Colonic mucosa (tissue), 4 donors: ENCODE data around the gene NDUFB3. TPM values are rescaled to one million over a fixed set of nuclear protein-coding genes. Genes with fewer than 3 reads are reported as not detected.
A peak's percentile ranks its signal among the peaks of the same experiment; 100 is the strongest.
"Not testable (repeated sequence)": the region's sequence is repeated elsewhere in the genome, so short reads cannot be mapped to it uniquely, and the experiment has no call there.

Experiments
- DNase-seq: peaks from one replicate; pipeline ENCODE4 v3.0.0-alpha.2; 2020
- H3K27ac ChIP-seq: fragments of 200-600 bp; one replicate; pipeline ENCODE4 v1.8.0; 2021
- H3K27me3 ChIP-seq: fragments of 200-600 bp; one replicate; pipeline ENCODE4 v1.8.0; 2021
- H3K36me3 ChIP-seq: fragments of 200-600 bp; one replicate; pipeline ENCODE4 v1.8.0; 2021
- H3K4me1 ChIP-seq: fragments of 200-600 bp; one replicate; pipeline ENCODE4 v1.8.0; 2021; ENCODE audit warnings: mild to moderate bottlenecking
- H3K4me3 ChIP-seq: fragments of 200-600 bp; one replicate; pipeline ENCODE4 v1.8.0; 2021
- H3K9ac ChIP-seq, 2 donors: one replicate each; pipeline ENCODE4 v1.7.0; 2013; ENCODE audit warnings: control low read depth in 2 of 2, low read depth in 2 of 2, low read length in 2 of 2
- H3K9me3 ChIP-seq: fragments of 200-600 bp; one replicate; pipeline ENCODE4 v1.8.0; 2021
- CTCF ChIP-seq: fragments of 200-600 bp; IDR thresholded peaks from one replicate; pipeline ENCODE4 v1.8.0; 2022; ENCODE audit warnings: antibody characterized with exemption, mild to moderate bottlenecking
- intact Hi-C: fragments of 100-400 bp; cut with DNase I; formaldehyde crosslinking; loops from one replicate; pipeline ENCODE4 v1.14.1; 2022
- total RNA-seq, 2 donors: library from RNA; stranded (reverse); fragmentation: NEBNext Ultra II Directional in 1 of 2; extraction: Animal tissue kit (Norgen Biotek cat#: 25700) in 1 of 2; gene quantifications; one replicate each; pipeline ENCODE4 v1.2.1, GENCODE V29; 2021
- donor health status: healthy.
- donor health status: DM: no; HTN: no; CAD: no.
- donor health status: DM: no; HTN: no; CAD: no.

NDUFB3 gene
- total RNA-seq, 2 donors from 2014 or later = 159 to 199 TPM

DNA sequence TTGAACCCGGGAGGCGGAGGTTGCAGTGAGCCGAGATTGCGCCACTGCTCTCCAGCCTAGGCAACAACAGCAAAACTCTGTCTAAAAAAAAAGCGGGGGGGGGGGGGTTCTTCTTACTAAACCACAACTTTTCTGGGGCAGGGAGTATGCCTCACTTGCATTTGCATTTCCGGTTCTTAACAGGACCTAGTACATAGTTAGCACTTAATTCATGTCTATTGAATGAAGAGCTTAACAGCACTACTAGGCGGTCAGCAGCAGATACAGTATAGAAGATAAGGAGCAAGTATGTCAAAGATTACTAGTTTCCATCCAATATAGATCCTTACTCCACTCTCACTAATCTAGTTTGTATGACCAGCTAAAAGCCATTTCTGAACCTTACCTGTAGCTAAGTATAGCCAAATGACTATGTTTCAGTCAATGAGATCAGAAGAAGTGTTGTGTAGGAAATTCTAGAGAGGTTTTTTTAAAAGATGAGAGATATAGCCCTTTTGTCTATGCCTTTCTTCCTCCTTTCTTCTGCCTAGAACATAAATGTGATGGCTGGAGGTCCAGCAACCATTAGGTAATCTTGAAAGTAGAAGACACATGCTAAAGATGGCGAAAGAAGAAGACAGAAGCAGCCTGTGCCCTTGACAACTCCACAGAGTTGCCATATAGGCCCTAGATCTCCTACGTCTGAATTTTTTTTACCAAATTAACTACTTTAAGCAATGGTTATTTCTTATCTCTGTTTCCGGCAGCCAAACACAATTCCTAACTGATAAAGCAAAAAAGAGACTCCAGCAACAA lies 11.6 kb upstream of the NDUFB3 start:
- TF ChIP-seq CTCF = no peak
- no peaks in the 10 kb centered on the region for H3K27me3 ChIP-seq
- H3K9ac ChIP-seq = no peak overlapping the region
- H3K4me1 ChIP-seq = peaks cover 14% of the 10 kb centered on the region
- H3K4me3 ChIP-seq = no peak overlapping the region
- intact Hi-C loops = no loop called here
- H3K36me3 ChIP-seq = no peaks in the 10 kb centered on the region
- H3K27ac ChIP-seq = no peak overlapping the region
- no peaks in the 10 kb centered on the region for H3K9me3 ChIP-seq
- no peak for DNase-seq

DNA sequence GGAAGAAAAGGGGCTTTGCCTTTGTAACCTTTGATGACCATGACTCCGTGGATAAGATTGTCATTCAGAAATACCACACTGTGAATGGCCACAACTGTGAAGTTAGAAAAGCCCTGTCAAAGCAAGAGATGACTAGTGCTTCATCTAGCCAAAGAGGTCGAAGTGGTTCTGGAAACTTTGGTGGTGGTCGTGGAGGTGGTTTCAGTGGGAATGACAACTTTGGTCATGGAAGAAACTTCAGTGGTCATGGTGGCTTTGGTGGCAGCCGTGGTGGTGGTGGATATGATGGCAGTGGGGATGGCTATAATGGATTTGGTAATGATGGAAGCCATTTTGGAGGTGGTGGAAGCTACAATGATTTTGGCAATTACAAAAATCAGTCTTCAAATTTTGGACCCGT lies 8.3 kb upstream of the NDUFB3 start:
- H3K36me3 ChIP-seq, DNase-seq, intact Hi-C loops, H3K4me3 ChIP-seq, H3K27me3 ChIP-seq, H3K9me3 ChIP-seq, H3K27ac ChIP-seq, H3K9ac ChIP-seq, H3K4me1 ChIP-seq: not testable (repeated sequence)

DNA sequence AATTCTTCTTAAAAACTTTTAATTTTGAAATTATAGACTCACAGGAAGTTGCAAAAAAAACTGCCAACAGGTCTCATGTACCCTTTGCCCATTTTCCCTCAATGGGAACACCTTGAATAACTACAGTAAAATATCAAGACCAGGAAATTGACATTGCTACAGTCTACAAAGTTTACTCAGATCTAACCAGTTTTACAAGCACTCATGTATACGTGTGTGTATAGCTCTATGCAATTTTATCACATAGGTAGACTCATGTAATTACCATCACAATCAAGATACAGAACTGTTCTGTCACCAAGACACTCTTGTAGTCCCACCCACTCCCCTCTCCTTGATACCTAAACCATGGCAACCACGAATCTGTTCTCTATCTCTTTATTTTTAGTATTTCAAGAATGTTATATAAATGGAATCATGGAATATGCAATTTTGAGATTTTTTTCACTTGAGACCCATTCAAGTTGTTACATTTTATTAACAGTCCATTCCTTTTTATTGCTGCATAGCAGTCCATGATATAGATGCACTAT lies 6.9 kb upstream of the NDUFB3 start:
- no peaks in the 10 kb centered on the region for H3K36me3 ChIP-seq
- no peak for DNase-seq
- H3K27ac ChIP-seq = peak overlapping the region; percentile 51
- no peak overlapping the region for H3K9ac ChIP-seq
- H3K4me3 ChIP-seq = no peak overlapping the region
- H3K27me3 ChIP-seq = no peaks in the 10 kb centered on the region
- TF ChIP-seq CTCF = no peak
- intact Hi-C loops = loop anchor here (5.0 kb wide), 1 partner anchor 163 kb away; no protein-coding TSS in a partner anchor
- peaks cover 6% of the 10 kb centered on the region for H3K4me1 ChIP-seq
- H3K9me3 ChIP-seq = no peaks in the 10 kb centered on the region

GRCh38 chr2:201070948-201071478 lies 788 bp upstream of the NDUFB3 start:
- H3K9me3 ChIP-seq = no peaks in the 10 kb centered on the region
- peak overlapping the region; percentile 93 to 94 for H3K9ac ChIP-seq
- H3K4me1 ChIP-seq = peaks cover 6% of the 10 kb centered on the region
- no peaks in the 10 kb centered on the region for H3K36me3 ChIP-seq
- peak; percentile 25 for DNase-seq
- no peaks in the 10 kb centered on the region for H3K27me3 ChIP-seq
- TF ChIP-seq CTCF = no peak
- H3K27ac ChIP-seq = peak overlapping the region; percentile 82
- peak overlapping the region; percentile 89 for H3K4me3 ChIP-seq
- intact Hi-C loops = loop anchor here (5.0 kb wide), 3 partner anchors 46 to 106 kb away; partner anchors contain the start of gene CFLAR

GRCh38 chr2:201072201-201072530 lies 365 bp downstream of the NDUFB3 start:
- no peak for DNase-seq
- intact Hi-C loops = loop anchor here (5.0 kb wide), 3 partner anchors 45 to 105 kb away; partner anchors contain the start of gene CFLAR
- Histone ChIP-seq H3K27me3 (no peaks in the 10 kb centered on the region), H3K9me3 (no peaks in the 10 kb centered on the region), H3K4me3 (peak overlapping the region; percentile 89), H3K9ac (peak overlapping the region; percentile 93 to 94), H3K36me3 (no peaks in the 10 kb centered on the region), H3K4me1 (peaks cover 6% of the 10 kb centered on the region), H3K27ac (peak overlapping the region; percentile 82)
- no peak for TF ChIP-seq CTCF

DNA sequence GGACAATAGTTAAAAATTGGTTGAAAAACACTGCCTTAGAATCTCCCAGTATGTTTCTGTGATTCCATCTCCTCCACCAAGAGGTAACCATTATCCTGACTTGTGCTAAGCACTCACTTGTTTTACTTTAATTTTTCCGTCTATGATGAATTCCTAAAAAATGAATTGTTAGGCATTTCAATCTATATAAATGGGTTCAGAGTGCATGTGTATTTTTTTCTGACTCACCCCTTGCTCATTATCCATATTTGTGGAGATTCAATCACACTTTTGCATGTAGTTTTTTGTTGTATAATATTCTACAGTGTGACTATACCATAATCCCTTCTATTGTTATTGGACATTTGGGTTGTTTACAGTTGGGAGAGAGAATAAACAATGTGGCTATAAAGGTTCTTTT lies 1.3 kb downstream of the NDUFB3 start:
- no peak overlapping the region for H3K4me3 ChIP-seq
- intact Hi-C loops = loop anchor here (5.0 kb wide), 3 partner anchors 44 to 104 kb away; partner anchors contain the start of gene CFLAR
- no peak overlapping the region for H3K9ac ChIP-seq
- no peaks in the 10 kb centered on the region for H3K36me3 ChIP-seq
- no peak for DNase-seq
- no peak for TF ChIP-seq CTCF
- H3K4me1 ChIP-seq = peaks cover 6% of the 10 kb centered on the region
- H3K27ac ChIP-seq = no peak overlapping the region
- H3K9me3 ChIP-seq = no peaks in the 10 kb centered on the region
- H3K27me3 ChIP-seq = no peaks in the 10 kb centered on the region
